ENCODE data around the gene COMP.

COMP gene

DNA sequence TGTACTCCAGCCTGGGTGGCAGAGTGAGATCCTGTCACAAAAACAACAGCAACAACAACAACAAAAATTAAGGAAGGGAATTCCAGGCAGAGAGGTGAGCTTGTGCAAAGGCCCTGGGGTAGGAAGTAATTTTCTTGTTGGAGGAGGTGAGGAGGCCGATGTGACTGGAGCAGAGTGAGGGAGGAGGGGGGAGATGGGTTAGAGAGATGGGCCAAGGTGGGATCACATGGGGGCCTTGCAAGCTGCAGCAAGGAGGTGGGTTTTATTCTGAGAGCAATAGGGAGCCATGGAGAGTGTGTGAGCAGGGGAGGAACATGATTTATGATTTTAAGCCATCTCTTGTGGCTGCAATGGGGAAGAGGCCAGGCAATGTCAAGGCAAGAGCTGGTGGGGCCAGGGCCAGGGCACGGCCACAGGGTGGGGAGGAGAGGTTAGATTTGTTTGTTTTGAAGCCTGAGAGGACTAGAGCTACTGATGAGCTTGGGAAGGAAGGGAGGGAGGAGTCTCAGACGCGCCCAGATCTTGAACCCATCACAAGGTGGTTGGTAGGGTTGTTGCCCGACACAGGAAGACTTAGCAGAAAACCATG, 12.5 kb upstream of the COMP start:
- no peak for DNase-seq

DNA sequence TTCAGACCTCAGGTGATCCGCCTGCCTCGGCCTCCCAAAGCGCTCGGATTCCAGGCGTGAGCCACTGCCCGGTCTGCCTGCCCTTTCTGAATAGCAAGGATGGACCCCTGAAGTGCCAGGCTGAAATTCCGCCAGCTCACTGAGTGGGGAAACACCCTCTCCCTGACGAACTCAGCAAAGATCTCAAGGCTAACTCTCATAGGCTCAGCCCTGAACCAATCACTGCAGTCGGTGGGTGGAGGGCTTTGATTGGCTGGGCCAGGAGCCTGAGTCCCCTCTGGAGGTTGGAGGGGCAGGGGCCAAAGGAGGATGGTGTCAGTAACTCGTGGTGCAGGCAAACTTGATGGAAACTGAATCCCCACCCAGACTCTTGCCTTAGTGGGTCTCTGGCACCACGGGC, 11.2 kb upstream of the COMP start:
- no peak for DNase-seq

DNA sequence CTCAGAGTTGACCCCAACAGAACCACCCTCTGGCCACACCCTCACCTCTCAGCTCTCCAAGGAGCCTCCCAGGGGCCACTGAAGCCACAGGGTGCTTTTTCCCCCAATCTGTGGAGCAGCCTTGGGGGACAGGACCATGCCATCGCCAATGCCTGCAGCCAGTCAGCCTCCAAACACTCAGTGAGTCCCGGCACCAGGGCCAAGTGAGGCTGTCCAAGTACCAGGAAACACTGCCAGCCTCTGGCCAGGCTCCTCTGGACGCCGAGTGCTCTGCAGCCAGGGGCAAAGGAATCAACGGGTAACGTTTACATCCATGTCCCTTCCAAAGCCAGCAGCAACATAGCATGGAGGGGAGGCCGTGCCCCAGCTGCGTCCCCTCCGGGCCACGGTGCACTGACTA, 9.5 kb upstream of the COMP start:
- no peak for DNase-seq

DNA sequence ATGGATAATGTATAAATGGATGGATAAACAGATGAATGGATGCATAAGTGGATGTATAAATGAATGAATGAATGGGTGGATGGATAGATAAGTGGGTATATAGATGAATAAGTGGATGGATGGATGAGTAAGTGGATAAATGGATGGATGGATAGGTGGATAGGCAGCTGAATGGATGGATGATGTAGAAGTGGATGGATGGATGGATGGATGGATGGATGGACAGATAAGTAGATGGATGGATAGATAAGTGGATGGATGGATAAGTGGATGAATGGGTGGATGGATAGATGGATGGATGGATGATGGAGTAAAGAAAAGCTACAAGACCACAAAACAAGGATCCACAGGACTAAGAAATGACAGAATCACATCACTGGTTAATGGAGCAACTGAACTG, 9.0 kb upstream of the COMP start:
- no peak for DNase-seq

DNA sequence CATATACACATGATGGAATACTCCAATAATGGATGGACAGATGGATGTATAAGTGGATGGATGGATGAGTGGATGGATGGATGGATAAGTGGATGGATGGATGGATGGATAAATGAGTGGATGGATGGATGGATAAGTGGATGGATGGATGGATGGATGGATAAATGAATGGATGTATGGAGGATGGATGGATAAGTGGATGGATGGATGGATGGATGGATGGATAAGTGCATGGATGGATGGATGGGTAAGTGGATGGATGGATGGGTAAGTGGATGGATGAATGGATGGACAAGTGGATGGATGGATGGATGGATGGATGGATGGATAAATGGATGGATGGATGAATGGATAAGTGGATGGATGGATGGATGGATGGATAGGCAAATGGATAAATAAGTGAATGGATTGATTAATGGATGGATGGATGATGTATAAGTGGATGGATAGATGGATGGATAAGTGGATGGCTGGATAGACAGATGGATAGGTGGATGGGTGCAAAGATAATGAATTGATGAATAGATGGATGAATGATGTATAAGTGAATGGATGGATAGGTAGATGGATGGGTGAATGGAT, 8.4 kb upstream of the COMP start:
- DNase-seq: no peak

DNA sequence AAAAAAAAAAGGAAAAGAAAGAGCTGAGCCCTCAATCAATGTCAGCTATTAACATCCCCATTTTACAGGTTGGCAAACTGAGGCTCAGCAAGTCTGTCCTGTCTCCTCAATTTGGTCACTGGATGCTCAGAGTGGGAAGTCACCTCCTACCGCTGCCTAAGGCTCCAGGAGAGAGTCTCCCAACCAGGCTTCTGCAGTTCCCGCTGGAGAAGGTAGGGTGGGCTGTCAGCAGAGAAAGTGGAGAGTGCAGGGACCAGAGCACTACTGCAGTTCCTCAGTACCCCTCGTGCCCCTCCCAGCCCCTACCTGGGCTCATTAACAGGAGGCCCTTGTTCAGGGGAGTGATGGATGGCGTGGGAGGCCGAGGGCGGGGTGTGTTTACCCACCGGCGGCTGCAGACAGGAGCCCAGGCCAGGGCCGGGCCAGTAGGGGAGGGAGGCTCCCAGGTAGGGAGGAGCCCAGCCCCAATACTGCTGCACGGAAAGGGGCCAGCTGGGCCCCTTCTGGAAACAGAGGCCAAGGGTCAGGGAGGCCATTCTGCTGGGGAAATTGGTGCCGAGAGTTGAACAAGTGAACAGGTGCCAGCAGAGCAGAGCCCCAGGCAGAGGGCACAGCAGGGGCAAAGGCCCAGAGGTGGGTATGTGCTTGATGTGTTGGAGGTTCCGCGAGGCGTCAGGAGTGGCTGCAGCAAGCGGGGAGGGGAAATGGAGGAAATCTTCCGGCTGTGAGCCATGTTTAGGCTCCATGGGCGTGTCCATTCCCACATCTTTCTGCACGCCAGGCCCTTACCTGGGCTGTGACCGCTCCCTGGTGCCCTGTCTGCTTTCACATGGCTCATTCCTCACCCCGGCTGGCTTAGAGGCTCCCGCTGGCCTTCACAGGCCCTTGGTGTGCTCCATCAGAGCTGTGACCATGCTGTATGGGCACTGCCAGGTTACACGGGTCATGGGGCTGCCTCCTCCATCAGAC, 7.6 kb upstream of the COMP start:
- no peak for DNase-seq

DNA sequence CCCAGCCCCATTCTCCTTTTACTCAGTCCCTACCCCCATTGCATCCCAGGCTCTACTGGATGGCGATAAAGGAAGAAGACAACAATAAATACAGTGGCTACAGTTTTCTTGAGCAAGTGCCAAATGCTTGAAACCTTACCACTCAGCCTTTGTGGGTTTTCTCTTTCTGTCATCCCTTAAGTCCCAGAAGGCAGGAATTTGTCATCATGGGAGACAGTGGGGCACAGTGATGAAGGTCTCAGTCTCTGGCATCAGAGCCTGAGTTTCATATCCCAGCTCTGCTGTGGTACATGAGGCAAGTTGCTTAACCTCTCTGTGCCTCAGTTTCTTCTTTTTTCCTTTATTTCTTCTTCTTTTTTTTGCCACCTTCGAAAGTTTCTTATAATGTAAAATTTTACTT, 5.1 kb upstream of the COMP start:
- DNase-seq: no peak

DNA sequence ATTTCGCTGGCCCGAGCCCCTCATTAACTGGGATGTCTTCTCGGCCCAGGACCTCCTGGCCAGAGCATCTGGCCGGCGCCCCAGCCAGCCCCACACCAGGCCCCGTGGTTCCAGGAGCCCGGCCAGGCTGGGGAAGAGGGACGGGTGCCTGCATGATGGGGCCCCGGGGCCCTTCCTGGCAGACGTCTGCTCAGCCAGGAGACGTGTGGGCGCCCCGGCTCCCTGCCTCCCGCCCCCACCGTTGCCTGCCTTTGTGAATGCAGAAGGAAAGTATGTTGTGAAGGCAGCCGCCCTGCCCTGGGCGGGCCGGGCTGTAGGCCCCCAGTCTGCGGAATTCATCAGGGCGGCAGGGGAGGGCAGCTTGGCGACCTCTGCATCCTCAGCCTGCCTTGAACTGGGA, 4.4 kb upstream of the COMP start:
- DNase-seq: no peak

DNA sequence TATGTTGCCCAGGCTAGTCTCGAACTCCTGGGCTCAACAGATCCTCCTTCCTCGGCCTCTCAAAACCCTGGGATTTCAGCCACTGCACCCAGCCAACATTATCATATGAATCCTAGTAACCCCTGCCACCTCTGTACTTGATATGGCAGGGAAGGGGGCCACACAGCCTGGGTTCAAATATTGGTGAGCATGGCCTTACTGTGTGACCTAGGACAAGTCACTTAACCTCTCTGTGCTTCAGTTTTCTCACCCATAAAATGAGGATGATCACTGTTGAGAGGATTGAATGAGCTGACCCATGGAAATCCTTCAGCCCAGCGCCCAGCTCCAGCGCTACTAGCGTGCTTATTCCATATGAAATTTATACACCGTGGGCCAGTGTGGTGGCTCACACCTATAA, 3.6 kb upstream of the COMP start:
- DNase-seq: no peak

DNA sequence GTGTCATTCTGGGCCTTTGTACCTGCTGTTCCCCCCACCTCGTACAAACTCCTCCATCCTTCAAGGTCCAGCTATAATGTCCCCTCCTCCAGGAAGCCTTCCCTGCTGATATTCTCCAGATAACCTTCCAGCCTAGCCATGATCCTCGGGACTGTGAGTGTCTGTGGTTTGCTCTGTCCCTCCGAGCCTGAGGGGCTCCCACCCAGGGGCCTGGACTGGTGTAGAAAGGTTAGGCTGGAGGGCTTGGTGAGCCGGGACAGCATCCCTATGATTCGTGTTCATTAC, 2.9 kb upstream of the COMP start:
- DNase-seq: no peak

DNA sequence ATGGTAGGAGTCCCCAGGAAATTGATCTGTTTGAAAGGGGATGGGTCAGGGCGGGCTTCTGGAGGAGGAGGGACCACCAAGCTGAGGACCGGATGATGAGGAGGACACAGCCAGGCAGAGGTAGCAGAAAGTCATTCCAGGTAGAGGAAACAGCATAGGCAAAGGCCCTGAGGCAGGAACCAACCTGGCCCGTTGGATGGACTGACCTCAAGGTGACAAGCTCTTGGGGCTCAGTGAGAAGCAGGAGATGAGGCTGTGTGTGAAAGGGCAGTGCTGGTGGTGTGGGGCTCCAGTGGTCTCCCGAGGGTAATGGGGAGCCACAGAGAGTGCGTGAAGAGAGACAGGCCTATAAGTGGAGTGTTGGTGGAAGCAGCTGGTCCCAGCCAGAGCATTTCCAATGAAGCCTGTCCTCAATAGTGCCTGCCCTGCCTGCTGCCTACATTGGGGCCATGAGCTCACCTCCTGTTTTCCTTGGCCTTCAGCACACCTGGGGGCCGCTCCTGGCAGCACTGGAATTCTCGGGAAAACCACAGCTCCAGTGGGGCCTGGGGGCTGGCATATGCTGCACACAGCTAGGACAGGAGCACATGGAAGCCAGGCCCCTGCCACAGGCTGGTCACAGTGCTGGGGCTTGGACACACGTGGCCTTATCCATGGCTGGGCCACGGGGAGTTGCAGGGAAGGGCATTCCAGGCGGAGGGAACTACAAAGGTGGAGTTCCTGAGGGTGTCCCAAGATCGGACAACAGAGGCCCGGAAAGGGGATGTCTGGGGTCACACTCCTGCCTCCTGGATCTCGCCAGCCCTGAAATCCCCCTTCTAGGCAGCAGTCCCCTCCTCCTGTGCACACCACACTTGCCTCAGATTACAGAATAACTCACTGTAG, 2.3 kb upstream of the COMP start:
- no peak for DNase-seq

DNA sequence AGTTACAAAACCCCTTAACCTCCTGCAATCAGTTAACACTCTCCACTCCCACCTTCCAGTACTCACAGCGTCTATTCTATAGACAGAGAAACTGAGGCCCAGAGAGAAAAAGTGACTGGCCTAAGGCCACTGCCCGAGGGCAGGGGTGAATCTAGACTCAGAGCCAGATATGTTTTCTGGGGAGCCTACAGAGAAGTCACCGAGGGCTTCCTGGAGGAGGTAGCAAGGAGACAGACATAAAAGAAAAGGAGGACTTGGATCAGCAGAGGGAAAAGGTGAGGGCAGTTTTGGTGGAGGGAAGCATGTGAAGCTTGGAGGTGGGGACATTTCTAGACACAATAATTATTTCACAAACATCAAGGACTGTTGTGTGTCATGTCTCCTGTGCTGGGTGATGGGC, 1.6 kb upstream of the COMP start:
- no peak for DNase-seq

DNA sequence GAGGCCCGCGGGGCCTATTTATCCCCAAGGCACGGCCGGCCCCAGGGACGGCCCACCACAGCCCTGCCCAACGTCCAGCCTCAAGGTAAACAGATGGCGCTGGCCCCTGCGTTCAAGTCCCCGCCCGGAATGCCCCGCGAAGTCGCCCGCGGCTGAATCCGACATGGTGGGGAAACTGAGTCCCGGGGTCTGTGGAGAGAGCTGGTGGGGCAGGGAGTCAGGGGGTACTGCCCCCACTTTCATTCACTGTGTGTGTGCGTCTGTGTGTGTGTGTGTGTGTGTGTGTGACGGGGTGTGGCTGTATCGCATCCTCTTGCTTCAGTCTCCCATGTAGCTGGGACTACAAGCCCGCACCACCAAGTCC, 192 bp upstream of the COMP start:
- DNase-seq: no peak

DNA sequence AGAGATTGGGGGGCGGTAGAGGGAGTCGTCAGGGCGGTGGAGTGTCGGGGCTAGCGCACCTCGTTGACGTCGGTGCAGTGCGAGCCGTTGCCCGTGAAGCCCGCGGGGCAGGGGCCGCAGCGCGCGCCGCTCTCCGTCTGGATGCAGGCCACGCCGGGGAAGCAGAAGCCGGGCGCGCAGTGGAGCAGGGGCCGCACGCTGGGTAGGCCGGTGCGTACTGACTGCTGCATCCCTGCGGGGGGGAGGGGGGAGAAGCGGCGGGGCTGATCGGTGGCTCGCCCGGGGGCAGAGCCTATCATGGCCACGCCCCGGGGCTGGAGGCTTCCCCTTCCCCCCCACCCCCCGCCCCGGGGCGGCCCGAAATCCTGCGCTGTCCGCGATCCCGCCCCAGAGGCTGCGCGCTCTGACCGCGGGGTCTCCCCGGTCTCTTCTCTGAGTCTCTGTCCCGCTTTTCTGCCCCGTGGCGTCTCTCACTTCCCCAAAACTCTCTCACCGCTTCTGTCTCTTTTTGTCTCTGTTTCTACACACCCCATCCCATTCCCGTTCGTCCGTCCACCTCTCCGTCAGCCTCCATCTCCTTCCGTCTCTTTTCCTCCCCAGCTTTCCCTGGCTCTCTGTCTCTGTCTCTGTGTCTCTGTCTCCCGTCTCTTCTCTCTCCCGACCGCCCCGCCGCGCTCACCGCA, 1.1 kb downstream of the COMP start:
- DNase-seq: no peak

DNA sequence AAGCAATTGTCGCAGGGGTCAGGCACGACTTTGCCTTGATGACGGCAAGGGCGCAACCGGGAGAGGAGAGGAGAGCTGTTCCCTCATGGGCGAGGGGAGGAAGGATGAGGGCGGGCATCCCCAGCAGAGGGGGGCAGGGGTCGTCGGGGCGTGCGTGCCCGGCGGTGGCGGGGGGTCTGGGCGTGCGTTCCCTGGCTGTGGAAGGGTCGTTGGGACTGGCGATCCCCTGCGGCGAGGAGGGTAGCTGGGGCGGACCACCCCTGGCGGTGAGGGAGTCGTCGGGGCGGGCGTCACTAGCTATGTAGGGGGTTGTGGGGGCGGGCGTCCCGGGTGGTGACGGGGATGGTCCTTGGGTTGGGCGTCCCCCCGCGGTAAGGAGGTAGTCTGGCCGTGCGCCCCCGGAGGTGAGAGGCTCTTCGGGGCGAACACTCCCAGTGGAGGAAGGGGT, 1.7 kb downstream of the COMP start:
- DNase-seq: no peak

DNA sequence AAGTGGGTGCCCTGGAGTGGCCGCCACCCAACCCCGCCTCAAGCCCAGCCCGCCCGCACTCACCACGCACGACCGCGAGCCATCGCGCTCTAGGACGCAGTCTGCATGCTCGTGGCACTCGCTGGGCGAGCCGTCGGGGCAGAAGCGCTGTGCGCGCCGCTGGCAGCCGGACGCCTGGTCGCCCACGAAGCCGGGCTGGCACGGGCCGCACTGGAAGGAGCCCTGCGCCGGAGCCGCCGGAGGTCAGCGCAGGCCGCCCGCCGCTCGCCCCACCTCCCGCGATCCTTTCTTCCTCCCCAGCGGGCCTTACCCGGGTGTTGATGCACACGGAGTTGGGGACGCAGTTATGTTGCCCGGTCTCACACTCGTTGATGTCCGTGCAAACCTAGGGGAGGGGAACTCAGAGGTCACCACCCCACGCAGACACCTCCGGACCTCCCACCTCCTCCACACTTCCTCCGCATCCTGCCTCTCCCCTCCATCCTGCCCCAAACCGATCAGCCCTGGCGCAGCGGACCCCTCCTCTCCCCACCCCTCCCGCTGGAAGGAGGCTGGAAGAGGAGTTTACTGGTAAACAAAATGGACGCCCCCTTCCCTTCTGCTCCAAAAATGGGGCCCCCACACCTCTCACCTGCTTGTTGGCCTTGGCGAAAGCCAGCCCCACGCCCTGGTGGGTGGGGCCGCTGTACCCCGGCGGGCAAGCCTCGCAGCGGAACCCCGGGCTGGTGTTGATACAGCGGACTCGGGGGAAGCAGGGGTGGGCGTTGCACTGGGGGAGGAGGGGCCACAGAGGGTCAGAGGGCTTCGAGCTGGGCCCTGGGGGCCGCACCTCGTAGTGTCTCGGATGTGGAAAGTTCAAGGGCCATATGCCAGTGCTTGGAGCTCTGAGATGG, 2.3 kb downstream of the COMP start:
- no peak for DNase-seq

DNA sequence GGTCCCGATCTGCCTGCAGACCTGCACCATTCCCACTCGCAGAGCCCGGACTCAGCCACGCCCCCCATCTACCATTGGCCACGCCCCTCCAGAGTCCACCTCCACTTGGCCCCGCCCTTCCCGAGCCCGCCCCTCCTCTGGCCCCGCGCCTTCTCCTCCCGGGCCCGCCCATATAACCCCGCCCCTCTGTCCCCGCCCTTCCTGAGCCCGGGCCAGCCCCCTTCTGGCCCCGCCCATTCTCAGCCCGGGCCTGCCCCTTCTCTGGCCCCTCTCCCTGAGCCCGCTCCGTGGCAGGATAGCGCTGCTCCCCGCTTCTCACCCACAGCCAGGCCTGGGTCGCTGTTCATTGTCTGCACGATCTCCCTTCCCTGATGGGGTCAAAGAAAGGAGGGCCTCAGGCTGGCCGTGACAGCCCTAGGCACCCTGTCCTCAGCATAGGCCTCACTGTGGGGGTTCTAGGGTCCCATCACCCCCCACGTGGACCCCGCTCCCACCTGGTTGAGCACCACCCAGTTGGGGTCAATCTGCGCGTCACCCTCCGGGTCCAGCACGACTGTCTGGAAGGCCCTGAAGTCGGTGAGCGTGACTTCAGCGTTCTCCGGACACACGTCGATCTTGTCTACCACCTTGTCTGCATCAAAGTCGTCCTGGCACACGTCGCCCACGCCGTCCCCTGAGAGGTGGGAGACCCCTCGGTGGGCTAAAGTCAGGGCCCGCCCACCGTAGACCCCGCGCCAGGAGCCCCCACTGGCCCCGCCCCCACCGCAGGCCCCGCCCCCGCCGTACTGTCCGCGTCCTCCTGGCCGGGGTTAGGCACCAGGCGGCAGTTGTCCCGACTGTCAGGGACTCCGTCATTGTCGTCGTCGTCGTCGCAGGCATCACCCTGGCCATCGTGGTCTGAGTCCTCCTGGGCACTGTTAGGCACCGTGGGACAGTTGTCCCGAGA, 5.7 kb downstream of the COMP start:
- no peak for DNase-seq

DNA sequence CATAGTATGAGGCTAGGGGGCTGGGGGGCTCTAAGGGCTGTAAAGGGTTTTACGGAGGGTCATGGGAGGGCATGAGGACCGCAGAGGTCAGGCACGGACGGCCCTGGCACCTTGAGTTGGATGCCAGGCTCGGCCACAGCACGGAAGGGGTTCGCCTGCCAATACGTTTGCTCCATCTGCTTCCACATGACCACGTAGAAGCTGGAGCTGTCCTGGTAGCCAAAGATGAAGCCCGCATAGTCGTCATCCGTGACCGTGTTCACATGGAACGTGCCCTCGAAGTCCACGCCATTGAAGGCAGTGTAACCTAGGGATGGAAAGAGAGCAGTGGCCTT, 6.4 kb downstream of the COMP start:
- DNase-seq: no peak

DNA sequence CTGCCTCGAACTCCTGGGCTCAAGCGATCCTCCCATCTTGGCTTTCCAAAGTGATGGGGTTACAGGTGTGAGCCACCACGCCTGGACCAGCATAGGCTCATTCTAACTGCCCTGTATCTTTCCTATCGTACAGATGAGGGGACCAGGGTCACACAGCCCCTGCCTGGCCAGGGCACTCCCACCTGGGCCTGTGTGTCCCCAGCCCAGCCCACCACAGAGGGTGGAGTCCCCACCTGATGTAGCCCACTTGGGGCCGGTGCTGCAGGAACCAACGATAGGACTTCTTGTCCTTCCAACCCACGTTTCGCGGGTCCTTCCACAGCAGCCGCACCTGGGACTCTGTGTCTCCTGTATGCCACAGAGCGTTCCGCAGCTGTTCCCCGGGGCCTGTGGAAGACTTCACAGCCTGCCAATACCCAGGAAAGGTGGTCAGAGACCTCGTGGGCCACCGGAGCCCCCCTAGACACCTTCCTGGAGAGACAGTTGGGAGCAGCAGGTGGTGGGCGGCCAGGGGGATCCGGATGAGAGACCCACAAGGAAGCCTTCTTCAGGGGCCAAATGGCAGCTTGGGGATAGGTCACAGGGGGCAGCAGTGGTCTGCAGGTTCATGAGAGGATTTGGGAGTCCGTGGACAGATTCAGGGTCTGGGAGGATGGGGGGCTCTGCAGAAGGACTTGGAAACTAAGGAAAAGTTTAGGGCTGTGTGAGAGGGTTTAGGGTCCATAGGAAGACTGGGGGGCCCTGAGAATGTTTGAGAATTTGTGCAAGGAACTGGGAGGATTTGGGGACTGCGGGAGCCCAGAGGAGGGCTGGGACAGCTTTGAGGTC, 6.9 kb downstream of the COMP start:
- DNase-seq: no peak
